GM21423 (cell line): ENCODE data around the gene AIF1L.

Experiments used
- ATAC-seq: cut with Tn5 transposase; IDR thresholded peaks from one replicate; pipeline ENCODE4 v1.9.1; 2021; ENCODE audit warnings: mild to moderate bottlenecking, moderate library complexity; ENCODE audit not compliant: unreplicated experiment

The AIF1L gene

GRCh38 chr9:131096269-131097125 is at the start of gene AIF1L:
Gene AIF1L (plus strand): TSS chr9:131096531. CDS start chr9:131096630, 99 bp downstream.
- no peak for ATAC-seq

GRCh38 chr9:131046581-131047202 is 49.6 kb upstream of the AIF1L start:
- ATAC-seq, result no peak

GRCh38 chr9:131048332-131048731 is 48.0 kb upstream of the AIF1L start:
- ATAC-seq, result no peak

- ATAC-seq, result no peak
Measured at GRCh38 chr9:131048820-131049219, 47.5 kb upstream of the AIF1L start.

GRCh38 chr9:131049829-131050715 is 46.3 kb upstream of the AIF1L start:
- no peak for ATAC-seq

- ATAC-seq, result no peak
Measured at GRCh38 chr9:131050831-131051230, 45.5 kb upstream of the AIF1L start.

- no peak for ATAC-seq
Measured at GRCh38 chr9:131051592-131052517, 44.5 kb upstream of the AIF1L start.

GRCh38 chr9:131053896-131054295 is 42.4 kb upstream of the AIF1L start:
- ATAC-seq, result no peak

- ATAC-seq, result no peak
Measured at GRCh38 chr9:131056781-131057506, 39.4 kb upstream of the AIF1L start.

GRCh38 chr9:131060900-131061630 is 35.3 kb upstream of the AIF1L start:
- ATAC-seq, result no peak

GRCh38 chr9:131062969-131063368 is 33.4 kb upstream of the AIF1L start:
- ATAC-seq, result no peak

- ATAC-seq, result no peak
Measured at GRCh38 chr9:131065599-131065998, 30.7 kb upstream of the AIF1L start.

- ATAC-seq, result no peak
Measured at GRCh38 chr9:131067625-131068024, 28.7 kb upstream of the AIF1L start.

GRCh38 chr9:131068076-131068816 is 28.1 kb upstream of the AIF1L start:
- ATAC-seq, result no peak

GRCh38 chr9:131069699-131070098 is 26.6 kb upstream of the AIF1L start:
- no peak for ATAC-seq

- ATAC-seq, result no peak
Measured at GRCh38 chr9:131072107-131072870, 24.0 kb upstream of the AIF1L start.

GRCh38 chr9:131072871-131073237 is 23.5 kb upstream of the AIF1L start:
- ATAC-seq, result no peak
